Measurements from ENCODE around the gene SLC22A5. TPM values are rescaled to one million over a fixed set of nuclear protein-coding genes. Genes with fewer than 3 reads are reported as not detected.
"Not testable (repeated sequence)": the region's sequence is repeated elsewhere in the genome, so short reads cannot be mapped to it uniquely, and the experiment has no call there.

Gene SLC22A5

DNA sequence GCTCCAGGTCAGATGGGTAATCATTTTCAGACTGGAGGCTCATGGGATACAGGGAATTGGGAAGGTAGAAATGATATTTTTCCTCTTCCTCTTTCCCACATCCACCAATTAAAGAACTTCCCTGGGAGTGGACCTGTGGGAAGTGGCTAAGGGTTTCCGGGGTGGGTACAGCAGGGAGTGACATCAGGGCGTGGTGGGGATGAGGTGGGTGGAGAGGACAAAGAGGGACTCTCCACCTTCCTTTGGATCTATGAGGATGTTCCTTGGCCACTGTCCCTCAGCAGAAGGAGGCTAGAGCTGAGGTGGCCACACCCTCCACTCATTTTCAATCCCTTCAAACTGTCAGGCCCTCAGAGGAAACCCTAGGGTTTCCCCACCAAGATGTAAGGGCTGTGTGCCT is 66.4 kb downstream of the SLC22A5 start:
- Histone ChIP-seq H3K9me3 (replicated peaks; ENCODE audit: low read length) (no peaks in the 10 kb centered on the region), H3K4me3 (ENCODE audit: low read length) (no peak overlapping the region), H3K9ac (ENCODE audit: low read depth, low read length) (no peak overlapping the region), H3K27me3 (ENCODE audit: control insufficient read depth, insufficient read depth, low read length) (no peaks in the 10 kb centered on the region), H3K4me2 (ENCODE audit: low read length) (no peak overlapping the region), H3K4me1 (ENCODE audit: control insufficient read depth, insufficient read depth, low read length) (peaks cover 30% of the 10 kb centered on the region), H3K36me3 (ENCODE audit: insufficient read depth, low read length) (no peaks in the 10 kb centered on the region)

DNA sequence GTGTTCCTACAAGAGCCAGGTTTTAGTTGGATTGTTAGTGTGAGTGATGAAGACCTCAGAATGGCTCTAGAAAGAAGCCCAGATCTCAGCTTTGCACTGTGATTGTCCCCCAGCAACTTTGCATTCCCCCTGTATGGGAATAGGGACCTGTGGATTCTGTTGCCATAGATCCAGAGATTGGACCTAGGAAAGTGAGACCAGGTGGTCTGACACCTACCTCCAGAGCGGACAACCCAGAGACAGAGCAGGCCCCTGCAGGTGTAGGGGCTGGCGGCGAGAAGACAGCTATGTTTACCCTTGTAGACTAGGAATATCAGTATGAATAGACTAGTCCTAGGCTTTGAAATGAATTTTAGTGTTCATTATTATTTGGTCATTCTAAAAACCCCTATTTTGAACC is 67.4 kb downstream of the SLC22A5 start:
- H3K27me3 ChIP-seq (ENCODE audit: control insufficient read depth, insufficient read depth, low read length) = no peaks in the 10 kb centered on the region
- peaks cover 30% of the 10 kb centered on the region for H3K4me1 ChIP-seq (ENCODE audit: control insufficient read depth, insufficient read depth, low read length)
- H3K4me2 ChIP-seq (ENCODE audit: low read length) = no peak overlapping the region
- peak overlapping the region; percentile 39 for H3K9ac ChIP-seq (ENCODE audit: low read depth, low read length)
- no peaks in the 10 kb centered on the region for H3K9me3 ChIP-seq (replicated peaks; ENCODE audit: low read length)
- H3K4me3 ChIP-seq (ENCODE audit: low read length) = no peak overlapping the region
- H3K36me3 ChIP-seq (ENCODE audit: insufficient read depth, low read length) = no peaks in the 10 kb centered on the region

DNA sequence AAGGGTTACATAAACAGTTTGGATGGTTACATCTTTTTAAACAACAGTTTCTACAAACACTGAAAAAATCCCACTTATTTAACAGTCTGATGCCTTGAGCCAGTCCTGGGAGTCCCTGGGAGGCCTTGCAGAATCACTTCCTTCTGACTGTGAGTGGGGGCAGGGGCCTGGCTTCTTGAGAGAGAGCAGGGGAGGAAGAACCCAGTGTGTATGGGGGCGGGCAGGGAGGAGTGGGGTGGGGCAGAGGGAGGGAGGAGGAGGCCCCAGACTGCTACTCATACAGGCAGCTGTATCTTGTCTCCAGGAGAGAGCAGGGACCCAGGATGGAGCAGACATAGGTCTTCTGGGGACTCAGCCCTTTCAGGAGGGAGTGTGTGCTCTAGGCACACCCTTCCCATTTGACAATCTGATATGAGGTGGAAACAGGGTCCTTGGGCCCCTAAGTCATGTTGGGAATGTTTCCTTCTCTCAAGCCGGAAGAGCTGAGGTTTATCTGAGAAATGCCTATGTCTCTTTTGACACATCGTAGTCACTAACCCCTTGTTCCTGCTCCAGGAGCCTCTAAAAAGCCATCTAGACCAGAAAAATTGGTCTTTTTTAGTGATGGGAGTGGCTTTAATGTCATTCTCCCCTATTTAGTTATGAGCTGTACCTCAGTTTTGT is 68.2 kb downstream of the SLC22A5 start:
- peak overlapping the region; percentile 36 for H3K4me2 ChIP-seq (ENCODE audit: low read length)
- no peak overlapping the region for H3K4me3 ChIP-seq (ENCODE audit: low read length)
- no peaks in the 10 kb centered on the region for H3K36me3 ChIP-seq (ENCODE audit: insufficient read depth, low read length)
- H3K4me1 ChIP-seq (ENCODE audit: control insufficient read depth, insufficient read depth, low read length) = peaks cover 30% of the 10 kb centered on the region
- H3K9me3 ChIP-seq (replicated peaks; ENCODE audit: low read length) = no peaks in the 10 kb centered on the region
- peak overlapping the region; percentile 39 for H3K9ac ChIP-seq (ENCODE audit: low read depth, low read length)
- no peaks in the 10 kb centered on the region for H3K27me3 ChIP-seq (ENCODE audit: control insufficient read depth, insufficient read depth, low read length)

DNA sequence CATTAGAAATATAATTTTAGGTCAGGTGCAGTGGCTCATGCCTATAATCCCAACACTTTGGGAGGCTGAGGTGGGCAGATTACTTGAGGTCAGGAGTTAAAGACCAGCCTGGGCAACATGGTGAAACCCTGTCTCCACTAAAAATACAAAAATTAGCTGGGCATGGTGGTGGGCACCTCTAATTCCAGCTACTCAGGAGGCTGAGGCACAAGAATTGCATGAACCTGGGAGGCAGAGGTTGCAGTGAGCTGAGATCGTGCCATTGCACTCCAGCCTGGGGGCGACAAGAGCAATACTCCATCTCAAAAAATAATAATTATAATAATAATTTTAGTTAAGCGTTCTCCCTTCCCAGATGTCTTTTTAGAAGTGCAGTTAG is 68.7 kb downstream of the SLC22A5 start:
- H3K4me2 ChIP-seq (ENCODE audit: low read length); H3K9ac ChIP-seq (ENCODE audit: low read depth, low read length); H3K9me3 ChIP-seq (replicated peaks; ENCODE audit: low read length); H3K36me3 ChIP-seq (ENCODE audit: insufficient read depth, low read length); H3K4me3 ChIP-seq (ENCODE audit: low read length); H3K27me3 ChIP-seq (ENCODE audit: control insufficient read depth, insufficient read depth, low read length): not testable (repeated sequence)
- H3K4me1 ChIP-seq (ENCODE audit: control insufficient read depth, insufficient read depth, low read length) = peaks cover 30% of the 10 kb centered on the region

DNA sequence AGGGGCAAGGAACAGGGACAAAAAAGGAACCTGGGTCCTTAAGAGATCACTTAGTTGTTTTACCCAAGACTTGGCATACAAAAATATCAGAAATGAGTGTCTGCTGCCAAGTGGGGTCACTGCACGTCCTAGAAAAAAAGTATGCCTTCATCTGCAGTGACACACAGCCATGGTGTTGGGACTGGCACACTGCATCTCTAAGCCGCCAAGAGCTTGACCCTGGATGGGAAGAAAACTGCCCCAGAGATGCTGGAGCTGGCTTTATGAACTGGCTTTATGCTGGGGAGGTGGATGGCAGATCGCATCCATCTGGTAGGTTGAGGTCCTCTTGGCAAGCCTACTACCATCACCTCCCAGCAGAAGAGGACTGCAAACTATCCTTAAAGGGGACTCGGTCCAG is 69.4 kb downstream of the SLC22A5 start:
- Histone ChIP-seq H3K4me1 (ENCODE audit: control insufficient read depth, insufficient read depth, low read length) (peaks cover 30% of the 10 kb centered on the region), H3K36me3 (ENCODE audit: insufficient read depth, low read length) (no peaks in the 10 kb centered on the region), H3K9ac (ENCODE audit: low read depth, low read length) (peak overlapping the region; percentile 4)

DNA sequence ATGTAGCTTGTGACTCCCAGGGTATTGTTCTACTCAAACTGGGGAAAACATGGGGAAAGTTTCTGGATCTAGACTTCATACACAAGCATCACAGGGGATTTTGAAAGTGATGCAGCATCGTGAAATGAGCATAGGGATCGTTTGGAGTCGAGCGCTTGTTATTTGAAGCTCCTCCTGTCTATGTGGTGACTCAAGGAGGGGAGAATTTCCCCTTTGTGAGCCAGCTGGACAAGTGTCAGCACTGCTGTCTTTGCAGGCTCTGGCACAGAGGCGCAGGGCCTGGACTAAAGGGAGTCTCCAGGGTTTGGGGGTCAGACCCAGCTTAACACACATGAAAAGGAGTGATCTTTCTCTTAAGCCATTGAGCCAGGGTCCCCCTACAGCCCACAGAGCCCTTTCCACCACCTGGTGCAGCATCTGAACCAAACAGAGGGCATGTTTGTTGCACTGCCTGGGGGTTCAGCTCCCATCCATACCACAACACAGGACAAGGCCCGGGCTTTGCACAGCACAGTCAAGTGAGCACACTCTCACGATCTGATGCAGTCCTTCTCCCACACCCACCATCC is 70.1 kb downstream of the SLC22A5 start:
- Histone ChIP-seq H3K4me2 (ENCODE audit: low read length) (peak overlapping the region; percentile 55), H3K4me1 (ENCODE audit: control insufficient read depth, insufficient read depth, low read length) (peaks cover 30% of the 10 kb centered on the region), H3K36me3 (ENCODE audit: insufficient read depth, low read length) (no peaks in the 10 kb centered on the region), H3K27me3 (ENCODE audit: control insufficient read depth, insufficient read depth, low read length) (no peaks in the 10 kb centered on the region), H3K9ac (ENCODE audit: low read depth, low read length) (peak overlapping the region; percentile 9), H3K4me3 (ENCODE audit: low read length) (peak overlapping the region; percentile 26), H3K9me3 (replicated peaks; ENCODE audit: low read length) (no peaks in the 10 kb centered on the region)

More for the DNA sequence above, 69.4 kb downstream of the SLC22A5 start:
- Histone ChIP-seq H3K27me3 (ENCODE audit: control insufficient read depth, insufficient read depth, low read length) (no peaks in the 10 kb centered on the region), H3K4me2 (ENCODE audit: low read length) (peak overlapping the region; percentile 55), H3K9me3 (replicated peaks; ENCODE audit: low read length) (no peaks in the 10 kb centered on the region), H3K4me3 (ENCODE audit: low read length) (peak overlapping the region; percentile 26)

DNA sequence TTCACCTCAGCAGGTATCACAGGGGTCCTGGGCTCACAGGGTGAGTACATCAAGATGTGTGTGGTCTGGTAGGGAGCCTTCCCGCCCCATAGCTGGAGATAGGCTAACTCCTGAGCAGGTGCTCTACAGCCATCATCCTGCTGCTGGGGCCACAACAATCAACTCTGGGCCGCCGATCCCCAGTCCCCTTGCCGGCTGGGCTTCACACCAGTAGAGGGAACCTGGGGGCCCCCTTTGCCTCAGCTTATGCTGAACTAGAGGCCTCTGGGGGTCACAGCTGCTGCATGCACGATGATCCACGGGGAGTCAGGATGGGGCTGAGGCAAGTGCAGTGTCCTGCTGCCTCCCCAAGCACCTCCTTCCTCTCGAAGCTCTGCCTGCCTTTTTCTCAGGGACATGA is 74.6 kb downstream of the SLC22A5 start:
- Histone ChIP-seq H3K4me1 (ENCODE audit: control insufficient read depth, insufficient read depth, low read length) (peaks cover 14% of the 10 kb centered on the region), H3K36me3 (ENCODE audit: insufficient read depth, low read length) (no peaks in the 10 kb centered on the region), H3K4me3 (ENCODE audit: low read length) (no peak overlapping the region), H3K9ac (ENCODE audit: low read depth, low read length) (no peak overlapping the region), H3K9me3 (replicated peaks; ENCODE audit: low read length) (no peaks in the 10 kb centered on the region), H3K27me3 (ENCODE audit: control insufficient read depth, insufficient read depth, low read length) (no peaks in the 10 kb centered on the region), H3K4me2 (ENCODE audit: low read length) (no peak overlapping the region)

Small RNA genes within 50 kb of the gene (small RNA-seq; reads per million reads assigned to genes)
- gene MIR3936 = not detected

All from skeletal muscle satellite cell (primary cell).